ENCODE data around the gene DYNLT1. TPM values are rescaled to one million over a fixed set of nuclear protein-coding genes. Genes with fewer than 3 reads are reported as not detected.
"Not testable (repeated sequence)": the region's sequence is repeated elsewhere in the genome, so short reads cannot be mapped to it uniquely, and the experiment has no call there.

DYNLT1 gene
- total RNA-seq, 3 donors from 2014 or later (not counting 1 experiment from before 2014, with no cell fraction given): 85.7 to 106 (median 86.8) TPM

- Histone ChIP-seq H3K9me3 (ENCODE audit: control insufficient read depth, insufficient read depth, low read length) (no peaks in the 10 kb centered on the region), H3K27me3 (ENCODE audit: control insufficient read depth, insufficient read depth, low read length) (no peaks in the 10 kb centered on the region), H3K36me3 (ENCODE audit: control insufficient read depth, insufficient read depth, low read length) (peaks cover 12% of the 10 kb centered on the region), H3K4me3 (ENCODE audit: low read length) (no peak overlapping the region), H3K27ac (ENCODE audit: low read length) (no peak overlapping the region), H3K4me1 (ENCODE audit: control insufficient read depth, insufficient read depth, low read length) (no peaks in the 10 kb centered on the region)
- no peak overlapping the region for H3K4me3 Mint-ChIP-seq
- no peak for DNase-seq
- no peaks in the 10 kb centered on the region for H3K9me3 Mint-ChIP-seq
- TF ChIP-seq, protein P1, sequence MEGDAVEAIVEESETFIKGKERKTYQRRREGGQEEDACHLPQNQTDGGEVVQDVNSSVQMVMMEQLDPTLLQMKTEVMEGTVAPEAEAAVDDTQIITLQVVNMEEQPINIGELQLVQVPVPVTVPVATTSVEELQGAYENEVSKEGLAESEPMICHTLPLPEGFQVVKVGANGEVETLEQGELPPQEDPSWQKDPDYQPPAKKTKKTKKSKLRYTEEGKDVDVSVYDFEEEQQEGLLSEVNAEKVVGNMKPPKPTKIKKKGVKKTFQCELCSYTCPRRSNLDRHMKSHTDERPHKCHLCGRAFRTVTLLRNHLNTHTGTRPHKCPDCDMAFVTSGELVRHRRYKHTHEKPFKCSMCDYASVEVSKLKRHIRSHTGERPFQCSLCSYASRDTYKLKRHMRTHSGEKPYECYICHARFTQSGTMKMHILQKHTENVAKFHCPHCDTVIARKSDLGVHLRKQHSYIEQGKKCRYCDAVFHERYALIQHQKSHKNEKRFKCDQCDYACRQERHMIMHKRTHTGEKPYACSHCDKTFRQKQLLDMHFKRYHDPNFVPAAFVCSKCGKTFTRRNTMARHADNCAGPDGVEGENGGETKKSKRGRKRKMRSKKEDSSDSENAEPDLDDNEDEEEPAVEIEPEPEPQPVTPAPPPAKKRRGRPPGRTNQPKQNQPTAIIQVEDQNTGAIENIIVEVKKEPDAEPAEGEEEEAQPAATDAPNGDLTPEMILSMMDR (IDR thresholded peaks at IDR 0.05): no peak
- H3K4me1 Mint-ChIP-seq: peaks cover 7 to 22% of the 10 kb centered on the region in 2 donors
- H3K27me3 Mint-ChIP-seq (ENCODE audit: low read depth in 2 of 2): no peaks in the 10 kb centered on the region
- H3K27ac Mint-ChIP-seq: peak overlapping the region in 1 of 2 donors; percentile 42
- H3K36me3 Mint-ChIP-seq: no peaks in the 10 kb centered on the region
- 98% methylated on average over 13 of the region's 14 CpGs for WGBS (ENCODE audit: insufficient coverage)
- intact Hi-C loops (cut with micrococcal nuclease): no loop called here
- ATAC-seq: peak in 1 of 3 donors; percentile 35
Observed at GRCh38 chr6:158674342-158675131, 30.0 kb upstream of the DYNLT1 start.

- intact Hi-C loops (cut with micrococcal nuclease): no loop called here
- H3K36me3 Mint-ChIP-seq: no peaks in the 10 kb centered on the region
- no peak for ATAC-seq
- Histone ChIP-seq H3K36me3 (ENCODE audit: control insufficient read depth, insufficient read depth, low read length) (peaks cover 20% of the 10 kb centered on the region), H3K4me3 (ENCODE audit: low read length) (no peak overlapping the region), H3K4me1 (ENCODE audit: control insufficient read depth, insufficient read depth, low read length) (peaks cover 9% of the 10 kb centered on the region), H3K27ac (ENCODE audit: low read length) (no peak overlapping the region), H3K27me3 (ENCODE audit: control insufficient read depth, insufficient read depth, low read length) (no peaks in the 10 kb centered on the region), H3K9me3 (ENCODE audit: control insufficient read depth, insufficient read depth, low read length) (no peaks in the 10 kb centered on the region)
- no peak overlapping the region for H3K27ac Mint-ChIP-seq
- 98% methylated on average over 6 of the region's 6 CpGs for WGBS (ENCODE audit: insufficient coverage)
- no peaks in the 10 kb centered on the region for H3K27me3 Mint-ChIP-seq (ENCODE audit: low read depth in 2 of 2)
- H3K4me3 Mint-ChIP-seq: no peak overlapping the region
- TF ChIP-seq, protein P1 (IDR thresholded peaks at IDR 0.05): no peak
- DNase-seq: no peak
- H3K4me1 Mint-ChIP-seq: peaks cover 6 to 16% of the 10 kb centered on the region in 2 donors
- no peaks in the 10 kb centered on the region for H3K9me3 Mint-ChIP-seq
Observed at GRCh38 chr6:158672726-158673125, 28.2 kb upstream of the DYNLT1 start.

DNA sequence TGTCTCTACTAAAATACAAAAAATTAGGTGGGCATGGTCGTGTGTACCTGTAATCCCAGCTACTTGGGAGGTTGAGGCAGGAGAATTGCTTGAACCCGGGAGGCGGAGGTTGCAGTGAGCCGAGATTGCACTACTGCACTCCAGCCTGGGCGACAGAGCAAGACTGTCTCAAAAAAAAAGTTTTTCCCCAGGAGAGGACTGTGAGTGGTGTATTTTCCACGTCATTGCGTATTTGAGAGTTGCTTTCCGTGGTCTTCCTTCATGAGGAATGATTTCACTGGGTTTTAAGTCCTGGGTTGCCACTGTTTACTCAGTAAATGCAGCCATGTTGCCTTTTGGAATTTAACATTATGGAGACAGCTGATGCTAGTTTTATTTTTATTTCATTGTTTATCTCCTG lies 27.6 kb upstream of the DYNLT1 start:
- intact Hi-C loops (cut with micrococcal nuclease): not testable (repeated sequence)
- WGBS (ENCODE audit: insufficient coverage): 89% methylated on average over 8 of the region's 8 CpGs

DNA sequence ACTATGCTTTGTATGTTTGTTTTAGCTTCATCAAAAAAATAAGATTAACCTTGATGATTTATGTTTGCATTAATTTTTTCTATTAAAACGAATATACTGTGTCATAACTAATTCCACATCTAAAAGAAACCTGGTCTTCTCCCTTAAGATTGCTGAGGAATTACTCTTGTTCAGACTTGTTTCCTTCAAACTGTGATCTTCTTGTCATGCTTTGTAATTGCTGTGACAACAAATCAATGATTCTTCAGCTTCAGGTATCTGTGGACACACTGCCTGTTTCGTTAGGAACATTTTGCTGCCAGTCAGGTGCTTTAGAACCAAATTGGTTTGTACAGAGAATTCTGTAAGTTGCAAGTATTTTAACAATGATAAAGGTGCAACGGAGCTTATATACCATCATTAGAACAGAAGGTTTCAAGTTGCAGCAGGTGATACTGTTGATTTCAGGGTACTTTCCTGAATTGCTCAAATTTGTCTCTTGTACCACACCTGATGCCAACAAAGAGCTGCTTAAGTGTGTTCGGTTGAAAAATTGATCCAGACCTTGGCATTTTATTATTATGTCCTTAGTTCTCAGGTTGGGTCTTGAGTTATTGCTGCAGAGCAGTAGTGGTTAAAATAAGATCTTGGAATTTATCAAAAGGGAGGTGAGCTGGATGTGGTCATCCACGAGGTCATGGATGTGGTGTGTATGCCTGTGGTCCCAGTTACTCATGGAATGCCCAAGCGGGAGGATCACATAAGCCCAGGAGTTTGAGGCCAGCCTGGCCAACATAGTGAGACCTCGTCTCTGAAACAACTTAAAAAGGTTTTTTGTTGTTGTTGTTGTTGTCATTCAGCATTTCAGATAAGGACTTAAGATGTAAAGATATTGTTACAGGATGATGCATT lies 24.8 kb upstream of the DYNLT1 start:
- peaks cover 43% of the 10 kb centered on the region for H3K36me3 ChIP-seq (ENCODE audit: control insufficient read depth, insufficient read depth, low read length)
- Mint-ChIP-seq H3K36me3 (no peaks in the 10 kb centered on the region), H3K4me3 (no peak overlapping the region), H3K27ac (peak overlapping the region; percentile 6 to 58), H3K4me1 (peaks cover 16 to 22% of the 10 kb centered on the region in 2 donors), H3K27me3 (ENCODE audit: low read depth in 2 of 2) (no peaks in the 10 kb centered on the region), H3K9me3 (no peaks in the 10 kb centered on the region)
- H3K27ac ChIP-seq (ENCODE audit: low read length): no peak overlapping the region
- TF ChIP-seq, protein P1 (IDR thresholded peaks at IDR 0.05): no peak
- 97% methylated on average over 6 of the region's 7 CpGs for WGBS (ENCODE audit: insufficient coverage)
- H3K9me3 ChIP-seq (ENCODE audit: control insufficient read depth, insufficient read depth, low read length): no peaks in the 10 kb centered on the region
- H3K27me3 ChIP-seq (ENCODE audit: control insufficient read depth, insufficient read depth, low read length): no peaks in the 10 kb centered on the region
- H3K4me1 ChIP-seq (ENCODE audit: control insufficient read depth, insufficient read depth, low read length): peaks cover 21% of the 10 kb centered on the region
- intact Hi-C loops (cut with micrococcal nuclease): no loop called here
- no peak overlapping the region for H3K4me3 ChIP-seq (ENCODE audit: low read length)
- DNase-seq (no peak), ATAC-seq (no peak)

More for the DNA sequence above, 27.6 kb upstream of the DYNLT1 start:
- not testable (repeated sequence) for H3K27ac ChIP-seq (ENCODE audit: low read length); H3K36me3 Mint-ChIP-seq; ATAC-seq; H3K4me3 ChIP-seq (ENCODE audit: low read length); H3K9me3 ChIP-seq (ENCODE audit: control insufficient read depth, insufficient read depth, low read length); H3K27me3 Mint-ChIP-seq (ENCODE audit: low read depth in 2 of 2); DNase-seq; H3K4me3 Mint-ChIP-seq; H3K27me3 ChIP-seq (ENCODE audit: control insufficient read depth, insufficient read depth, low read length); H3K9me3 Mint-ChIP-seq; H3K27ac Mint-ChIP-seq
- H3K4me1 Mint-ChIP-seq: peaks cover 11 to 18% of the 10 kb centered on the region in 2 donors
- Histone ChIP-seq H3K4me1 (ENCODE audit: control insufficient read depth, insufficient read depth, low read length) (peaks cover 14% of the 10 kb centered on the region), H3K36me3 (ENCODE audit: control insufficient read depth, insufficient read depth, low read length) (peaks cover 25% of the 10 kb centered on the region)
